Measurements from ENCODE around the gene NFATC3. TPM values are rescaled to one million over a fixed set of nuclear protein-coding genes. Genes with fewer than 3 reads are reported as not detected.
"Not testable (repeated sequence)": the region's sequence is repeated elsewhere in the genome, so short reads cannot be mapped to it uniquely, and the experiment has no call there.

NFATC3 gene
- total RNA-seq, 4 donors from 2014 or later: 27.5 to 107 (median 41.6) TPM

GRCh38 chr16:68116256-68116867 lies 31.2 kb downstream of the NFATC3 start:
- intact Hi-C loops (cut with DNase I; ENCODE audit: low total_unique reads): no loop called here

GRCh38 chr16:68117884-68118283 lies 32.7 kb downstream of the NFATC3 start:
- Histone ChIP-seq H3K27ac (no peak overlapping the region), H3K9me3 (no peaks in the 10 kb centered on the region), H3K36me3 (no peaks in the 10 kb centered on the region), H3K4me1 (peaks cover 0 to 21% (median 0%) of the 10 kb centered on the region in 4 donors), H3K4me3 (no peak overlapping the region), H3K27me3 (no peaks in the 10 kb centered on the region)
- WGBS, 2 donors (ENCODE audit: low coverage in 1 of 2): 75 to 100% methylated on average over 2 to 3 of the region's 3 CpGs
- TF ChIP-seq CTCF (IDR thresholded peaks at IDR 0.05): no peak
- TF ChIP-seq POLR2AphosphoS5 (IDR thresholded peaks at IDR 0.05): no peak
- TF ChIP-seq EP300 (IDR thresholded peaks at IDR 0.05; ENCODE audit: low read depth): no peak
- no peak for TF ChIP-seq POLR2A (IDR thresholded peaks at IDR 0.05)
- DNase-seq: no peak
- in situ Hi-C loops (cut with MboI; ENCODE audit: low pct_ligation_motif_present in 1 of 4, low pct_unique_long_range_greater_than_20kb in 1 of 4, low sequenced_read_pairs in 3 of 4) (no loop called here), intact Hi-C loops (cut with DNase I; ENCODE audit: low total_unique reads) (no loop called here)

More at GRCh38 chr16:68116256-68116867, 31.2 kb downstream of the NFATC3 start:
- TF ChIP-seq CTCF (IDR thresholded peaks at IDR 0.05) (peak; percentile 41 to 49 (median 44)), POLR2AphosphoS5 (IDR thresholded peaks at IDR 0.05) (no peak), EP300 (IDR thresholded peaks at IDR 0.05; ENCODE audit: low read depth) (no peak), POLR2A (IDR thresholded peaks at IDR 0.05) (no peak)
- H3K36me3 ChIP-seq: no peaks in the 10 kb centered on the region
- peaks cover 0 to 21% (median 0%) of the 10 kb centered on the region in 4 donors for H3K4me1 ChIP-seq
- DNase-seq: no peak
- no peaks in the 10 kb centered on the region for H3K9me3 ChIP-seq
- no peaks in the 10 kb centered on the region for H3K27me3 ChIP-seq
- no peak overlapping the region for H3K27ac ChIP-seq
- WGBS, 2 donors (ENCODE audit: low coverage in 1 of 2): 67 to 75% methylated on average over 1 to 2 of the region's 2 CpGs
- no peak overlapping the region for H3K4me3 ChIP-seq
- in situ Hi-C loops (cut with MboI; ENCODE audit: low pct_ligation_motif_present in 1 of 4, low pct_unique_long_range_greater_than_20kb in 1 of 4, low sequenced_read_pairs in 3 of 4): no loop called here

GRCh38 chr16:68118954-68119353 lies 33.8 kb downstream of the NFATC3 start:
- 84 to 90% methylated on average over 1 to 13 of the region's 13 CpGs for WGBS, 2 donors (ENCODE audit: low coverage in 1 of 2)
- DNase-seq: not testable (repeated sequence)

GRCh38 chr16:68120496-68120895 lies 35.3 kb downstream of the NFATC3 start:
- H3K9me3 ChIP-seq; H3K27ac ChIP-seq; intact Hi-C loops (cut with DNase I; ENCODE audit: low total_unique reads); DNase-seq; H3K36me3 ChIP-seq; H3K4me3 ChIP-seq; H3K27me3 ChIP-seq; in situ Hi-C loops (cut with MboI; ENCODE audit: low pct_ligation_motif_present in 1 of 4, low pct_unique_long_range_greater_than_20kb in 1 of 4, low sequenced_read_pairs in 3 of 4): not testable (repeated sequence)
- 93 to 100% methylated on average over 1 to 5 of the region's 5 CpGs for WGBS, 2 donors (ENCODE audit: low coverage in 1 of 2)
- H3K4me1 ChIP-seq: peaks cover 0 to 16% (median 0%) of the 10 kb centered on the region in 4 donors

More at GRCh38 chr16:68118954-68119353, 33.8 kb downstream of the NFATC3 start:
- in situ Hi-C loops (cut with MboI; ENCODE audit: low pct_ligation_motif_present in 1 of 4, low pct_unique_long_range_greater_than_20kb in 1 of 4, low sequenced_read_pairs in 3 of 4); H3K27me3 ChIP-seq; H3K9me3 ChIP-seq; H3K36me3 ChIP-seq; intact Hi-C loops (cut with DNase I; ENCODE audit: low total_unique reads); H3K27ac ChIP-seq; H3K4me3 ChIP-seq: not testable (repeated sequence)
- peaks cover 0 to 18% (median 0%) of the 10 kb centered on the region in 4 donors for H3K4me1 ChIP-seq

- TF ChIP-seq EP300 (IDR thresholded peaks at IDR 0.05; ENCODE audit: low read depth) (no peak), CTCF (IDR thresholded peaks at IDR 0.05) (no peak), POLR2A (IDR thresholded peaks at IDR 0.05) (no peak), POLR2AphosphoS5 (IDR thresholded peaks at IDR 0.05) (no peak)
- Histone ChIP-seq H3K4me3 (no peak overlapping the region), H3K4me1 (peaks cover 0 to 9% (median 0%) of the 10 kb centered on the region in 4 donors), H3K36me3 (peaks cover 0 to 7% (median 2%) of the 10 kb centered on the region in 4 donors), H3K27ac (no peak overlapping the region), H3K9me3 (no peaks in the 10 kb centered on the region), H3K27me3 (no peaks in the 10 kb centered on the region)
- no peak for DNase-seq
- intact Hi-C loops (cut with DNase I; ENCODE audit: low total_unique reads) (no loop called here), in situ Hi-C loops (cut with MboI; ENCODE audit: low pct_ligation_motif_present in 1 of 4, low pct_unique_long_range_greater_than_20kb in 1 of 4, low sequenced_read_pairs in 3 of 4) (no loop called here)
- 87% methylated on average over 2 of the region's 2 CpGs; no CpG with 5 or more reads in 1 of the 2 donors for WGBS, 2 donors (ENCODE audit: low coverage in 1 of 2)
Observed at GRCh38 chr16:68126395-68126794, 41.2 kb downstream of the NFATC3 start.
